Aorta (tissue), 5 donors: ENCODE measurements around the gene IMP3. TPM values are rescaled to one million over a fixed set of nuclear protein-coding genes. Genes with fewer than 3 reads are reported as not detected.
"Not testable (repeated sequence)": the region's sequence is repeated elsewhere in the genome, so short reads cannot be mapped to it uniquely, and the experiment has no call there.

Source experiments
- ATAC-seq: fragments of 200-7000 bp; cut with Tn5 transposase; one replicate; pipeline ENCODE4 v1.9.1; 2022; ENCODE audit warnings: moderate library complexity; ENCODE audit not compliant: low FRiP score
- DNase-seq, 2 donors: peaks; one replicate each; pipeline ENCODE4 v3.0.0-alpha.2; 2020
- H3K27ac ChIP-seq, 2 donors: one replicate each; pipeline ENCODE4 v1.5.1; 2013; ENCODE audit warnings: low read length in 2 of 2, mild to moderate bottlenecking in 2 of 2, moderate library complexity in 2 of 2, control low read depth in 1 of 2, inconsistent platforms in 1 of 2, low read depth in 1 of 2
- H3K27me3 ChIP-seq, 2 donors: one replicate each; pipeline ENCODE4 v1.6.1; 2013; ENCODE audit warnings: control low read depth in 1 of 2, low read length in 1 of 2, mild to moderate bottlenecking in 1 of 2, moderate library complexity in 1 of 2; ENCODE audit not compliant: insufficient read depth in 2 of 2, control insufficient read depth in 1 of 2
- H3K36me3 ChIP-seq, 2 donors: one replicate each; pipeline ENCODE4 v1.6.1; 2013; ENCODE audit warnings: control low read depth in 1 of 2, low read length in 1 of 2, mild to moderate bottlenecking in 1 of 2; ENCODE audit not compliant: insufficient read depth in 2 of 2, control insufficient read depth in 1 of 2
- H3K4me1 ChIP-seq, 2 donors: one replicate each; pipeline ENCODE4 v1.6.1; 2013; ENCODE audit warnings: low read length in 2 of 2, control low read depth in 1 of 2, mild to moderate bottlenecking in 1 of 2, moderate library complexity in 1 of 2; ENCODE audit not compliant: insufficient read depth in 2 of 2, control insufficient read depth in 1 of 2
- H3K4me3 ChIP-seq, 2 donors: one replicate each; pipeline ENCODE4 v1.5.1; 2013; ENCODE audit warnings: low read length in 2 of 2, control low read depth in 1 of 2, mild to moderate bottlenecking in 1 of 2
- H3K9me3 ChIP-seq: one replicate; pipeline ENCODE4 v1.6.1; 2013; ENCODE audit warnings: mild to moderate bottlenecking, low read length; ENCODE audit not compliant: control insufficient read depth
- WGBS, 2 donors: extraction: QIAGEN DNeasy Blood & Tissue Kit; methylation state at CpG; one replicate each; pipeline ENCODE4 v1.1.7; 2013; 5-methylcytosine and 5-hydroxymethylcytosine counted together
- intact Hi-C, 2 donors: fragments of 100-400 bp; cut with DNase I; formaldehyde crosslinking; loops; one replicate each; pipeline versions ENCODE4 v1.14.2 to v1.15.0; 2022
- long read RNA-seq, 2 donors: library from polyadenylated mRNA; unstranded; transcript quantifications; one replicate each; pipeline ENCODE4 v2.0.0, GENCODE V29; 2020 to 2021
- polyA plus RNA-seq, 2 donors: library from polyadenylated mRNA; stranded (reverse); fragments of 200-250 nt; gene quantifications; one replicate each; pipeline ENCODE4 v1.2.3, GENCODE V29; 2013
- total RNA-seq, 2 donors: library from RNA; stranded (reverse); fragmentation: NEBNext Ultra II Directional; extraction: Animal tissue kit (Norgen Biotek cat#: 25700); gene quantifications; one replicate each; pipeline ENCODE4 v1.2.1, GENCODE V29; 2021
- donor health status: healthy with polysubstance abuse.
- donor health status: Bipolar disorder and iron deficiency.
- donor health status: DM: no; HTN: no; CAD: no.
- donor health status: DM: no; HTN: no; CAD: no.
- donor health status: DM: yes; HTN: yes; CAD: no.

IMP3 gene
- total RNA-seq: 10 to 100 TPM; 35.2 to 46.1 TPM
- polyA plus RNA-seq: 10 to 100 TPM; 38.7 to 47.0 TPM
- long read RNA-seq, donor 1, transcript IMP3-202 (1 exons, 1,237 nt): major isoform, 102 of 108 reads
- long read RNA-seq, donor 1, partial matches to known transcripts: 0 of 108 reads
- long read RNA-seq, donor 1, other reads (novel, unspliced or antisense): 6 of 108 reads
- long read RNA-seq, donor 2, transcript IMP3-202 (1 exons, 1,237 nt): major isoform, 47 of 50 reads
- long read RNA-seq, donor 2, partial matches to known transcripts: 0 of 50 reads
- long read RNA-seq, donor 2, other reads (novel, unspliced or antisense): 3 of 50 reads

GRCh38 chr15:75639709-75640482 is at the start of gene IMP3:
Gene IMP3 (minus strand): TSS chr15:75640224. CDS start chr15:75640168, 56 bp downstream.
- intact Hi-C loops: loop anchor here (5.0 kb wide), 2 partner anchors 32 to 42 kb away; no protein-coding TSS in a partner anchor
- Histone ChIP-seq H3K27ac (peak within 1 kb of the TSS; percentile 45 to 76), H3K4me1 (peaks cover 0 to 13% of the 10 kb centered on the region in 2 donors), H3K27me3 (no peaks in the 10 kb centered on the region), H3K36me3 (no peaks in the 10 kb centered on the region), H3K9me3 (no peaks in the 10 kb centered on the region), H3K4me3 (peak within 1 kb of the TSS; percentile 43 to 46)
- 0% methylated on average over 80 to 83 of the region's 83 CpGs for WGBS, 2 donors
- DNase-seq (peak; percentile 97), ATAC-seq (peak; percentile 97)

DNA sequence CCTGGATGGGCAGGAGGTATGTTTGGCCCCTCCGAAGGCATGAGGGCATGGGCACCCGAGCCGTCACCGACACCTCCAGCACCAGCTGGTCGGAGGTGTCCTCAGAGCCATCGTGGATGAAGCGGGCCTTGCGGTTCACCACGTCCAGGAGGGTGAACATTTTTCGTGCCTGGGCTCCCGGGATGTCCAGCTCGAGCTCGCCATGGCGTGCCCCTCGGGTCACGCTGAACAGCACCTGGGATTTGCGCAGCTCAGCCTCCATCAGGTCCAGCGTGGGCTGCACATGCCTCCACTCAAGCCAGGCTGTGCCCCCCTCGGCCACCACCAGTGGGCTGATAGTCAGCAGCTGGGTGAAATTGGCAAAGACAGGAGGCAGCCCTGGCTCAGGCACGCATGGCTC is 49.4 kb upstream of the IMP3 start:
- ATAC-seq, H3K27me3 ChIP-seq, DNase-seq, H3K27ac ChIP-seq, H3K4me1 ChIP-seq, H3K9me3 ChIP-seq, H3K4me3 ChIP-seq: not testable (repeated sequence)
- intact Hi-C loops: loop anchor here in 1 of 2 donors (2.0 kb wide), 2 partner anchors 45 to 113 kb away; no protein-coding TSS in a partner anchor
- peaks cover 0 to 14% of the 10 kb centered on the region in 2 donors for H3K36me3 ChIP-seq
- WGBS, 2 donors: 76 to 78% methylated on average over 19 to 20 of the region's 20 CpGs

DNA sequence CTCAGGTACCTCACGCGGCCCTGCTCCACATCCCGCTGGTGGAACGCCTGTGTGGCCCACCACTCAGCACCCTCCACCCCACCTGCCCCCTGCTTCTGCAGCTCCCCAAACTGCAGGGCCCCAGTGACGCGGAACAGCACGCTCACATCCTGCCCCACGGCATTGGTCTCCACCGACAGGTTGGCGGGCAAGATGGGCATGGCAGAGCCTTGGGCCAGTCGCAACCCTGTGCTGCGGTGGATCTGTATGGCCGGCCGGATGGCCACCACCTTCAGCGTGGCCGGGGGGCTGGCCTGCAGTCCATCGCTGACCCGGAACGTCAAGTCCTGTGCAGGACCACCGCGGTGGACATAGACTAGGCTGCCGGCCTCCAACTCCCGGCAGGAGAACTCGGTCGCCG is 48.8 kb upstream of the IMP3 start:
- no peaks in the 10 kb centered on the region for H3K4me1 ChIP-seq
- no peaks in the 10 kb centered on the region for H3K9me3 ChIP-seq
- H3K36me3 ChIP-seq: peaks cover 0 to 14% of the 10 kb centered on the region in 2 donors
- intact Hi-C loops: loop anchor here in 1 of 2 donors (2.0 kb wide), 2 partner anchors 46 to 114 kb away; no protein-coding TSS in a partner anchor
- DNase-seq: no peak
- ATAC-seq: no peak
- no peak overlapping the region for H3K4me3 ChIP-seq
- H3K27ac ChIP-seq: no peak overlapping the region
- no peaks in the 10 kb centered on the region for H3K27me3 ChIP-seq
- WGBS, 2 donors: 83 to 87% methylated on average over 21 to 26 of the region's 26 CpGs

DNA sequence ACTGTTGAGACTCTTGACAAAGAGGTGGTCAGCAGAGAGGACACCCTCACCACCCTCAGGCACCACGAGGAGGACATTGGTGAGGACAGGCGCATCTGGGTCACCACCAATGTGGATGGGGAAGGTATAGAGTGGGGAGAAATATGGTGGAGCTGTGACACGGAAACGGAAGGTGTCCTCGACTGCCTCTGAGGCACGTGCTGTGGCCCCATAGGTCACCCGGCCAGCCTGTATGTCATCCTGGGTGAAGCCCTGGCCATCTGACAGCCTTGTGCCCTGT is 48.2 kb upstream of the IMP3 start:
- intact Hi-C loops: loop anchor here in 1 of 2 donors (2.0 kb wide), 2 partner anchors 47 to 115 kb away; no protein-coding TSS in a partner anchor
- WGBS, 2 donors: 80 to 84% methylated on average over 7 of the region's 7 CpGs
- Histone ChIP-seq H3K4me3 (no peak overlapping the region), H3K27ac (no peak overlapping the region), H3K9me3 (no peaks in the 10 kb centered on the region), H3K4me1 (no peaks in the 10 kb centered on the region), H3K27me3 (no peaks in the 10 kb centered on the region), H3K36me3 (peaks cover 0 to 14% of the 10 kb centered on the region in 2 donors)
- ATAC-seq (no peak), DNase-seq (no peak)

- no peak overlapping the region for H3K27ac ChIP-seq
- intact Hi-C loops: loop anchor here in 1 of 2 donors (2.0 kb wide), 2 partner anchors 47 to 115 kb away; no protein-coding TSS in a partner anchor
Observed at GRCh38 chr15:75687486-75688277, 47.7 kb upstream of the IMP3 start.

DNA sequence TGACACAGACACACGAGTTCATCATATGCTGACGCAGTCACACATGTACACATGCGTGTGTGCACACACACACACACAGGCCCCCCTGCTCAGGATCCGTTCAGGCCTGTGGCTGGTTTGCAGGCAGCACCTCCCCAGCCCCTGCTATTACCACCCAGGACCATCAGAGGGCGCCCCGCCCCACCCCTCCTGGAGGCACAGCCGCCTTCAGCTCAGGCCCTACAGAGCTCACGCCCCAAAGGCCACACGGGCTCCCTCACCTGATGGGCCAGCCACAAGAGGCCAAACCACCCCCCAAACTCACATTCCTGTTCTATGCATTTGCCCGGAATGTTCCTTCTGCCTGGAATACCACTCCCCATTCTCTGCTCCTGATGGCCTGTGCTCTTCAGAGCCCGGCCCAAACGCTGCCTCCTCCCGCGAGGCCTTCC is 46.2 kb upstream of the IMP3 start:
- DNase-seq (peak; percentile 82 to 96), ATAC-seq (peak; percentile 83)
- H3K27me3 ChIP-seq, H3K9me3 ChIP-seq, H3K4me1 ChIP-seq, H3K27ac ChIP-seq, H3K4me3 ChIP-seq, intact Hi-C loops: not testable (repeated sequence)
- H3K36me3 ChIP-seq: peaks cover 0 to 17% of the 10 kb centered on the region in 2 donors
- 20 to 24% methylated on average over 14 of the region's 14 CpGs for WGBS, 2 donors

More at GRCh38 chr15:75687486-75688277, 47.7 kb upstream of the IMP3 start:
- no peak overlapping the region for H3K4me3 ChIP-seq
- peaks cover 0 to 14% of the 10 kb centered on the region in 2 donors for H3K36me3 ChIP-seq
- 78 to 81% methylated on average over 43 to 44 of the region's 44 CpGs for WGBS, 2 donors
- H3K4me1 ChIP-seq: no peaks in the 10 kb centered on the region
- no peaks in the 10 kb centered on the region for H3K27me3 ChIP-seq
- no peaks in the 10 kb centered on the region for H3K9me3 ChIP-seq
- no peak for DNase-seq
- ATAC-seq: no peak

DNA sequence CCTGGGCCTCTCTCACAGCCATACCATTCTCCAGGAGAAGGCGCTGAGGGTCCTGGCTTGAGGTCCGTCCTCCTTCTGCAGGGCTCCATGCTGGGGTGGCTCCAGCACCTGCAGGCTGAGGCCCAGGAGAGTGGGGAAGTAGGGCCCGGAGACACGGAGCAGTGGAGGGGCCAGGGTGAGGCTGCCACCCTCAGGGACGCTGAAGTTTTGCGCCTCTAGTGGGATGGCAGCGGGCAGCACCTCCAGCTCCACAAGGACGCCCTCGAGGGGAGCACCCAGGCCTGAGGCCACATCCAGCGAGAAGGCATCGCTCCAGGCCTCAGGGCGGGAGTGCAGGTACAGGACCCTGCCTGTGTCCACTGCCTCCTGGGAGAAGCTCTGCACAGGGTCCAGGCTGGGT is 45.2 kb upstream of the IMP3 start:
- DNase-seq: no peak
- no peaks in the 10 kb centered on the region for H3K4me1 ChIP-seq
- WGBS, 2 donors: 67 to 68% methylated on average over 12 of the region's 12 CpGs
- peak overlapping the region in 1 of 2 donors; percentile 11 for H3K27ac ChIP-seq
- no peaks in the 10 kb centered on the region for H3K9me3 ChIP-seq
- H3K36me3 ChIP-seq: peaks cover 0 to 14% of the 10 kb centered on the region in 2 donors
- ATAC-seq: no peak
- intact Hi-C loops: no loop called here
- H3K27me3 ChIP-seq: no peaks in the 10 kb centered on the region
- H3K4me3 ChIP-seq: no peak overlapping the region

DNA sequence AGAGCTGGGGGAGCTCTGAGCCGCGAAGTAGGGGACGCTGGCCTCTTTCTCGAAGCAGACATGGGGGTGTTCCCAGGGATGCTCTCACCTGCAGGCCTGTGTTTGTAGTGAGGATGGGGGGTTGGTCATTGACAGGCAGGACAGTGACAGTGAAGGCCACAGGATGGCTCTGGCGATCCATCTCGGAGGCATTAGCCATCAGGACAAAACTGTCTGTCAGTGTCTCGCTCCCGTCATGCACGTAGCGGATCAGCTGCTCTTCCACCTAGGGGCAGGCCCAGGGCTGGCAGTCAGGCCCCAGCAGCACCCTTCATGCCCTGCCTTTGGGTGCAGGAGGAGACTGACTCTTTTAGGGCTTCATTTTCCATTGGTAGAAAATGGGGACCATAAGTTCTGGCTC is 44.6 kb upstream of the IMP3 start:
- Histone ChIP-seq H3K27me3 (no peaks in the 10 kb centered on the region), H3K4me1 (no peaks in the 10 kb centered on the region), H3K9me3 (no peaks in the 10 kb centered on the region), H3K4me3 (no peak overlapping the region), H3K27ac (no peak overlapping the region), H3K36me3 (peaks cover 0 to 14% of the 10 kb centered on the region in 2 donors)
- DNase-seq (no peak), ATAC-seq (no peak)
- intact Hi-C loops: loop anchor here (5.0 kb wide), 3 partner anchors 47 to 118 kb away; no protein-coding TSS in a partner anchor
- WGBS, 2 donors: 74 to 76% methylated on average over 10 of the region's 10 CpGs
